ENCODE results near the gene PHF23.

PHF23 gene

GRCh38 chr17:7252176-7253043 lies 13.2 kb upstream of the PHF23 start, which contains the start of gene ELP5:
ELP5 (plus strand) TSS chr17:7252215; CDS start chr17:7252551, 336 bp downstream.
- Histone ChIP-seq H3K4me3 (ENCODE audit: low read length, poor library complexity, severe bottlenecking) (peak within 1 kb of the TSS; percentile 84), H3K36me3 (ENCODE audit: insufficient read depth, low read length) (peaks cover 18% of the 10 kb centered on the region; the same call in 1 of the 2 replicates), H3K9me3 (ENCODE audit: insufficient read depth, low read depth, low read length) (no peaks in the 10 kb centered on the region), H3K27me3 (ENCODE audit: insufficient read depth, low read length, poor library complexity, severe bottlenecking) (no peaks in the 10 kb centered on the region), H3K4me2 (ENCODE audit: low read depth, low read length, poor library complexity, severe bottlenecking) (peak within 1 kb of the TSS; percentile 99), H3K79me2 (ENCODE audit: insufficient read depth, low read length) (peaks cover 65% of the 10 kb centered on the region), H4K20me1 (ENCODE audit: insufficient read depth, low read length, poor library complexity, severe bottlenecking) (peaks cover 39% of the 10 kb centered on the region), H3K4me1 (ENCODE audit: insufficient read depth, low read length, poor library complexity, severe bottlenecking) (peaks cover 37% of the 10 kb centered on the region), H3K9me2 (replicated peaks; ENCODE audit: low read depth, low read length) (no peaks in the 10 kb centered on the region), H3F3A (ENCODE audit: low read depth) (no peaks in the 10 kb centered on the region), H2AFZ (ENCODE audit: low read length) (peak within 1 kb of the TSS; percentile 94), H3K9ac (ENCODE audit: low read depth, low read length, poor library complexity, severe bottlenecking) (peak within 1 kb of the TSS; percentile 87)
- TF ChIP-seq EZH2phosphoT487 (IDR thresholded peaks at IDR 0.05; ENCODE audit: borderline replicate concordance) (no peak), CTCF (conservative IDR thresholded peaks at IDR 0.05; ENCODE audit: low read length) (peak; percentile 41)

DNA sequence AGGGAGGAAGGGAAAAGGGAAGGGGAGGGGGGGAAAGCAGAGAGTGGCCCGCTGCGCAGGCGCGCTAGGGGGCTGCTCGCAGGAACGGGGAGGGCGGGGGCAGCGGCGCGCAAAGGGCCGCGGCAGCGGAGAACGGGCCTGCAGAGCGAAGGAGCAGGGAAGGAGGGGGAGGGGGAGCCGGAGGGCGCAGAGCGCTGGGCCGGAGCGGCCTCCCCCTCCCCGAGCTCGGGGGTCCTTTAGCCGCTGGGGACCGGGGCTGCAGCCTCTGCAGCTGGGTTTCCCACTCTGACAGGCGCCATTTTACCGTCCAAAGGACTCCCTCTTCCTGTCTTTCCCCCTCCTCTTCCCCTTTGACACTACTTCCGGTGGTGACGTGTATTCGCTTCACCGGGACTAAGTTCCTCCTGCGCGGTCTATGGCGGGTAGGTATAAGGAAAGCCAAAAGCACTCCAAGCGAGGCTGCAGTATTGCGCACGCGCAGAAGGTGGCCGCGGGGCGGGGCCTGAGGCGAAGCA lies 12.5 kb upstream of the PHF23 start, which contains the start of gene CTDNEP1:
TSS of gene CTDNEP1 (minus strand) at position 74 of the 515 bp plus-strand sequence. CDS start 438 bp downstream, outside the sequence.
- H2AFZ ChIP-seq (ENCODE audit: low read length): peak within 1 kb of the TSS; percentile 94

More for the DNA sequence above, 12.5 kb upstream of the PHF23 start, which contains the start of gene CTDNEP1:
- Histone ChIP-seq H3K79me2 (ENCODE audit: insufficient read depth, low read length) (peaks cover 72% of the 10 kb centered on the region), H3K36me3 (ENCODE audit: insufficient read depth, low read length) (peaks cover 11% of the 10 kb centered on the region; the same call in 1 of the 2 replicates), H3K9ac (ENCODE audit: low read depth, low read length, poor library complexity, severe bottlenecking) (peak within 1 kb of the TSS; percentile 87), H3K4me2 (ENCODE audit: low read depth, low read length, poor library complexity, severe bottlenecking) (peak within 1 kb of the TSS; percentile 99), H3F3A (ENCODE audit: low read depth) (no peaks in the 10 kb centered on the region), H3K4me1 (ENCODE audit: insufficient read depth, low read length, poor library complexity, severe bottlenecking) (peaks cover 37% of the 10 kb centered on the region), H3K4me3 (ENCODE audit: low read length, poor library complexity, severe bottlenecking) (peak within 1 kb of the TSS; percentile 84), H3K9me3 (ENCODE audit: insufficient read depth, low read depth, low read length) (no peaks in the 10 kb centered on the region), H3K27me3 (ENCODE audit: insufficient read depth, low read length, poor library complexity, severe bottlenecking) (no peaks in the 10 kb centered on the region), H4K20me1 (ENCODE audit: insufficient read depth, low read length, poor library complexity, severe bottlenecking) (peaks cover 40% of the 10 kb centered on the region), H3K9me2 (replicated peaks; ENCODE audit: low read depth, low read length) (no peaks in the 10 kb centered on the region)
- TF ChIP-seq CTCF (conservative IDR thresholded peaks at IDR 0.05; ENCODE audit: low read length) (no peak), EZH2phosphoT487 (IDR thresholded peaks at IDR 0.05; ENCODE audit: borderline replicate concordance) (no peak)
